LoVo (cell line): Measurements from ENCODE around the gene RNF175.

Source experiments
- DNase-seq: peaks from one replicate; pipeline ENCODE4 v3.0.0-alpha.2; 2016; ENCODE audit warnings: low spot score

The RNF175 gene

GRCh38 chr4:153759407-153760316 is at the start of gene RNF175:
Gene RNF175, minus strand, starts transcription at chr4:153760024. Its CDS starts 162 bp downstream, at chr4:153759862.
- DNase-seq: no peak

DNA sequence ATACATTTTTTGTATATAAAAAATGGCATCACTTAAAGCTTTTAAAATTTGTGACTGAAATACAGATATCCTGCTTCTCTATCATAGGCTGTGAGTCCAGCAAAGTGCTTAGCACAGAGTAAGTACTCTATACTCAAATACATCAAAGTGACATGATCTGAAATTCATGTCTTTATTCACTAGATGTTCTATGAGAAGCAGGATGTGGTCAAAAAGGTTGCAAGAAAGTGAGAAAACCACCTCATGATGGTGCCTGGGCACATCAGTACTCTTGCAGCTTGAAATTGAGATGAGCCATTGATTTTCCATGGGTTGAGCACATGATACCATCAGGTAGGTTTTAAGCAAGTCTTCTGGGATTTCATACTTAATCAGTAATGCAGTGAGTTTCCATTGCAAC is 49.5 kb upstream of the RNF175 start:
- DNase-seq: no peak

GRCh38 chr4:153808175-153808574 is 48.4 kb upstream of the RNF175 start:
- no peak for DNase-seq

DNA sequence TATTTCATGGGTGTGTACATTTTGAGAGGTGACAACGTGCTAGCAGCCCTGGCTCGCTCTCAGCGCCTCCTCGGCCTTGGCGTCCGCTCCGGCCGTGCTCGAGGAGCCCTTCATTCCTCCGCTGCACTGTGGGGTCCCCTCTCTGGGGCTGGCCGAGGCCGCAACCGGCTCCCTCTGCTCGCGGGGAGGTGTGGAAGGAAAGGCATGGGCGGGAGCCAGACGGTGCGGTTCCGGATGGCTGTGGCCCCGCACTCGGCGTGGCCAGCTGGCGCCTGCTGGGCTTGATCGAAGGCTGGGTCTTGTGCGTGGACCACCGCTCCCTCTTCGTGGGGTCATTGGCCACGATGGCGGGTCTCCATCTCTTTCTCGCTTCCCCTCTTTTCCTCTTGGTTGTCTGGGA is 46.2 kb upstream of the RNF175 start:
- DNase-seq: no peak

GRCh38 chr4:153804722-153805121 is 44.9 kb upstream of the RNF175 start:
- DNase-seq: no peak

- no peak for DNase-seq
Observed at GRCh38 chr4:153799694-153800074, 39.9 kb upstream of the RNF175 start.

DNA sequence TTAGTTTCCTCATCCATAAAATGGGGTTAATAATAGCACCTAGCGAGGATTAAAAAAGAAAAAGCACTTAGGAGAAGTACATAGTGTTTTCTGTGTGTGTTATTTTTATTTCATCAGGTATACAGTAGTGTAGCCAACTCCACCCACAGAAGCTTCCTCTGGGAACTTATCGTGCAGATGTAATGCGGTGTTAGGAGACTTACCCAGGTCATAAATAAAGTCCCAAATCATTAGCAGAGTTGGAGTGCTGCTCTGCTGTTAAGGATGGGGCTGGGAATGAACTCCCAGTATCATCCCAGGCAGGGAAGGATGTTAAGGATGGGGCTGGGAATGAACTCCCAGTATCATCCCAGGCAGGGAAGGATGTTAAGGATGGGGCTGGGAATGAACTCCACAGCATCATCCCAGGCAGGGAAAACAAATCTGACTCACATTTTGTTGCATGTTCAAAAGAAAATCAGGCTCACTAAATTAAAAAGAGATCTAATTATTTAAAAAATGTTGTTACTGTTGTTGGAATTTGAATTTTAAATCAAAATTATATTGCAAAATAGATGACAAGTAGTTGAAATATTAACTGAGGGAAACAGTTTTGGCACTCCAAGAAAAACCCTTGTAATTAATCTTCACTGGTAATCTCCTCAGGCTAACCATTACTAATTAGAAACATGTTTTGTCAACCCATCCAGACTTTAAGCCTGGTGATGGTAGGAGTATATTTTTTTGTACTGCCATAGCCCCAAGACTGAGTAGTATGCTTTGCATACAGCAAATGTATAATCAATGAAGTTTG is 39.3 kb upstream of the RNF175 start:
- no peak for DNase-seq

DNA sequence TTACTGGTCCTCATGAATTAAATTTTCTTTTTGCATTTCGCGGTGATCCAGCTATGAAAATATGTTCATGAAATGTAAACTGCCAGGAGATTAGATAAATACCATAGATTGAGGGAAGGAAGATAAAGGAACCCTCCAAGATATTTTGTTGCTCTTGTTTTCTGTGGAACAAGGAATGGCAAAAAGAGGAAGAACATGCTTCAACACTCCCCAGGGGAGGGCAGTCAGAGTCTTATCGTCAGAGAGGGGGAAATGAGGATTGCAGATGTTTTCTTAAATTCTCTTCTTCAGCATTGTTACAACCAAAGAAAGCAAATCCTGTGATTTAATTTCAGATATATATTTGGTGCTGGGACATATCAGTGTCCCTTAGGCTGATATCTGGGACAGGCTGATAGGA is 38.6 kb upstream of the RNF175 start:
- DNase-seq: no peak

GRCh38 chr4:153794006-153794405 is 34.2 kb upstream of the RNF175 start:
- DNase-seq: peak; percentile 42

- no peak for DNase-seq
Observed at GRCh38 chr4:153792618-153793247, 32.9 kb upstream of the RNF175 start.

DNA sequence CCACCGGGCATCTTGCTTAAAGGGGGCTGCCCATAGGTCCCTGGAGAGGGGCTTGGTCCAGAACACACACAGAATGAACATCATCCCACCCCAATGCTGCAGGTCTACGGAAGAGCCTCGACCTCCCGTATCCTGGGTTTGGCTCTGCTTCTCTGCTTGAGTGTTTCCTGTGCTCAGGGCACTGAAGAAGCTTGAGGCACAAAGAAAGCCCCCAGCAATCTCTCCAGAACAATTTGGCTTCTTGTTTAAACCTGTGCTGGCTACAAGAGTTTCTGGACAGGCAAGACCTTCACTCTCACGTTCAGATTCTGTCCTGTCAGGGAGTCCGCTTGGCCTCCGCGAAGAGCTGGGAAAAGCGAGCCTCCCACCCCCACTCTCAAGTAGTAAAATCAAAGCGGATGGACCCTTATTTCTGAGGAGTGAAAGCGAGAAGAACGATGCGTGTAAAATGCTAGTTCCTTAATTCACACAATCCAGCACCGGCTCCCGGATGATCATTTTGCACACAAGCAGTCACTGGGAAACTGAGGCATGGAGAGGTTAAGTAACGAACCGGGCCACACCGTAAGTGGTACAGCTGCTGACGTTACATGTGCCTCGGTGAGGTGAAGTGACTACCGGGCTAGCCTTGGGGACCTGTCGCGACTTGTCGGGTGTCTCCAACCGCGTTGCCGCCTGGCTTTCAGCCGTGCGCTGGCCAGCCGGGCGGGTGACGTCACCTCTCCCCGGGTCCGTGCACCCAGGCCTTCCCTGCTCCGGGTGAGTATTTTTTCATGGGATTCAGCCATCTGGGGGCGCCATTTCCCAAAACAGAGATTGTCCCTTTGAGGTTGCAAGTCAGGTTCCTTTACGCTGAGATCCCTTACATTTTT is 32.2 kb upstream of the RNF175 start:
- no peak for DNase-seq

- DNase-seq: no peak
Observed at GRCh38 chr4:153790962-153791551, 31.2 kb upstream of the RNF175 start.

DNA sequence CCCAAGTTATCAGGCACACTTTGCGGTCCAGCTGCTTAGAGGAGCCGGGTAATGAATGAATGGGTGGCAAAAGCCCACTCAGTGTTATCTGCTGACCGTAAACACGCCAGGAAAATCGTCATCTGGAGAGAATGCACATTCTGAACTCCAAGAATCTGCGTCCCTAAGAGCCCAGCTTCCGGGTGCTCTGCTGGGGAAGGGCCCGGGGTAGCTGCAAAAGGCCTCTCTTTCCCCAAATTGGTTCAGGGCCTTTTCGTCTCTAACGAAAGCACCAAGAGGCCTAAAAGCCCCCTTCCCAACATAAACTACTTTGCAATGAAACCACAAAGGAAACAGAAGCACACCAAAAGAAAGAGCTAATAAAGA is 30.7 kb upstream of the RNF175 start:
- no peak for DNase-seq

GRCh38 chr4:153789741-153790499 is 30.1 kb upstream of the RNF175 start:
- no peak for DNase-seq

DNA sequence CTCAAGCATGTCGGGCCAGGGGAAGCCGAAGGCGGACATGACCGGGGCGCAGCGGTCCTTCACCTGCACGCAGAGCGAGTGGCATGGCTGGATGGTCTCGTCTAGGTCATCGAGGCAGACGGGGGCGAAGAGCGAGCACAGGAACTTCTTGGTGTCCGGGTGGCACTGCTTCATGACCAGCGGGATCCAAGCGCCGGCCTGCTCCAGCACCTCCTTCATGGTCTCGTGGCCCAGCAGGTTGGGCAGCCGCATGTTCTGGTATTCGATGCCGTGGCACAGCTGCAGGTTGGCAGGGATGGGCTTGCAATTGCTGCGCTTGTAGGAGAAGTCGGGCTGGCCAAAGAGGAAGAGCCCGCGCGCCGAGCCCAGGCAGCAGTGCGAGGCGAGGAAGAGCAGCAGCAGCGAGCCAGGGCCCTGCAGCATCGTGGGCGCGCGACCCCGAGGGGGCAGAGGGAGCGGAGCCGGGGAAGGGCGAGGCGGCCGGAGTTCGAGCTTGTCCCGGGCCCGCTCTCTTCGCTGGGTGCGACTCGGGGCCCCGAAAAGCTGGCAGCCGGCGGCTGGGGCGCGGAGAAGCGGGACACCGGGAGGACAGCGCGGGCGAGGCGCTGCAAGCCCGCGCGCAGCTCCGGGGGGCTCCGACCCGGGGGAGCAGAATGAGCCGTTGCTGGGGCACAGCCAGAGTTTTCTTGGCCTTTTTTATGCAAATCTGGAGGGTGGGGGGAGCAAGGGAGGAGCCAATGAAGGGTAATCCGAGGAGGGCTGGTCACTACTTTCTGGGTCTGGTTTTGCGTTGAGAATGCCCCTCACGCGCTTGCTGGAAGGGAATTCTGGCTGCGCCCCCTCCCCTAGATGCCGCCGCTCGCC is 28.8 kb upstream of the RNF175 start, which contains the start of gene SFRP2:
Gene SFRP2 (minus strand): TSS at position 671 of the 864 bp plus-strand sequence. CDS start 248 bp downstream, at position 423.
- DNase-seq: no peak

DNA sequence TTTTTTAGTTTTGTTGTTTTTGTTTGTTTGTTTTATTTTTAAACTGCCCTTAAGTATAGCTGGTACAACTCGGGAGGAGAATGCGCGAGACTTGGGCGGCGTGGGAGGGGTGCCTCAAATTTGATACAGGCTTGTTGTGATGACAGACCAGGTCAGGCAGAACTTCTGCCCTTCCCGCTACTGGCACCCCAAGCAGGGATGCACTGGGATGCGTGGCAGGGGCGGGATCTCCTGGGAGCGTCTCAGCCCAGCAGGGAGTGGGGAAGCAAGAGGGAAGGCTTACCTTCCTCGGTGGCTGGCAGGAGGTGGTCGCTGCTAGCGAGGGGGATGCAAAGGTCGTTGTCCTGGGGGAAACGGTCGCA is 28.2 kb upstream of the RNF175 start:
- no peak for DNase-seq

- no peak for DNase-seq
Observed at GRCh38 chr4:153787575-153787974, 27.8 kb upstream of the RNF175 start.

- no peak for DNase-seq
Observed at GRCh38 chr4:153787061-153787560, 27.3 kb upstream of the RNF175 start.
